Caco-2 (cell line): ENCODE measurements around the gene WNT3A. TPM values are rescaled to one million over a fixed set of nuclear protein-coding genes. Genes with fewer than 3 reads are reported as not detected.

ENCODE experiments used
- BruUV-seq: library from RNA; stranded (reverse); fragments of 400-500 nt; replicated peaks from 2 replicates; lab custom pipeline; 2021; lab: Mats Ljungman, UMichigan
- CTCF ChIA-PET: fragments of 300-600 bp; sonication (Branson Sonifier 250); formaldehyde crosslinking; loops from one replicate; lab custom pipeline; 2022; ENCODE audit warnings: antibody characterized with exemption; lab: Charles Lee
- POLR2A ChIA-PET: fragments of 300-600 bp; sonication (Branson Sonifier 250); formaldehyde crosslinking; loops from one replicate; lab custom pipeline; 2022; ENCODE audit warnings: antibody characterized with exemption; lab: Charles Lee
- DNase-seq, 2 experiments: peaks; one replicate each; pipeline versions ENCODE4 v3.0.0 to v3.0.0-alpha.2; 2020 to 2022
- H3K27me3 ChIP-seq: replicated peaks from 2 replicates; pipeline ENCODE4 v1.6.0; 2011; ENCODE audit warnings: low read length; ENCODE audit not compliant: control insufficient read depth, insufficient read depth
- H3K36me3 ChIP-seq: 2 replicates; pipeline ENCODE4 v1.5.1; 2011; ENCODE audit warnings: low read length; ENCODE audit not compliant: control insufficient read depth, insufficient read depth
- H3K4me1 ChIP-seq: fragments of 250-450 bp; sonication (Bioruptor Pico); 2 replicates; pipeline ENCODE4 v1.5.1; 2020; ENCODE audit warnings: mild to moderate bottlenecking
- H3K4me3 ChIP-seq: 2 replicates; pipeline ENCODE4 v1.5.1; 2011; ENCODE audit warnings: low read depth, mild to moderate bottlenecking, control low read depth, low read length
- H3K9me3 ChIP-seq: fragments of 250-450 bp; sonication (Bioruptor Pico); 2 replicates; pipeline ENCODE4 v1.5.1; 2020; ENCODE audit warnings: mild to moderate bottlenecking, moderate library complexity
- H3K27ac Mint-ChIP-seq: one replicate; pipeline ENCODE4 v1.8.0; 2022; ENCODE audit warnings: mixed read lengths; ENCODE audit not compliant: unreplicated experiment
- H3K27me3 Mint-ChIP-seq: one replicate; pipeline ENCODE4 v1.8.0; 2022; ENCODE audit warnings: mixed read lengths; ENCODE audit not compliant: insufficient read depth, unreplicated experiment
- H3K36me3 Mint-ChIP-seq: one replicate; pipeline ENCODE4 v1.8.0; 2022; ENCODE audit warnings: mild to moderate bottlenecking, mixed read lengths; ENCODE audit not compliant: insufficient read depth, unreplicated experiment
- H3K4me1 Mint-ChIP-seq: one replicate; pipeline ENCODE4 v1.8.0; 2022; ENCODE audit warnings: low read depth, mixed read lengths; ENCODE audit not compliant: unreplicated experiment
- H3K4me3 Mint-ChIP-seq: one replicate; pipeline ENCODE4 v1.8.0; 2022; ENCODE audit warnings: mild to moderate bottlenecking, moderate library complexity, mixed read lengths; ENCODE audit not compliant: unreplicated experiment
- H3K9me3 Mint-ChIP-seq: one replicate; pipeline ENCODE4 v1.8.0; 2022; ENCODE audit warnings: mixed read lengths; ENCODE audit not compliant: unreplicated experiment
- intact Hi-C: fragments of 100-400 bp; cut with micrococcal nuclease; formaldehyde crosslinking; loops from one replicate; pipeline ENCODE4 v1.10.0; 2022; ENCODE audit not compliant: unreplicated experiment
- total RNA-seq: library from RNA; stranded (reverse); gene quantifications from 2 replicates; pipeline ENCODE4 v1.2.3, GENCODE V29; 2022
- TF ChIP-seq, protein P1 (sequence below), 2 experiments: fragments of 200-600 bp in 1 of 2; IDR thresholded peaks; 1 replicate in 1 of 2; 2 replicates in 1 of 2; pipeline versions ENCODE4 v1.5.1 to v1.8.0; 2011 to 2022; ENCODE audit warnings: antibody characterized with exemption in 1 of 2, control low read depth in 1 of 2, inconsistent platforms in 1 of 2, low read depth in 1 of 2, low read length in 1 of 2, mild to moderate bottlenecking in 1 of 2, moderate library complexity in 1 of 2; ENCODE audit not compliant: insufficient read depth in 1 of 2, severe bottlenecking in 1 of 2, unreplicated experiment in 1 of 2

WNT3A gene
- total RNA-seq, 1 experiment from 2014 or later, result 0.09 TPM

DNA sequence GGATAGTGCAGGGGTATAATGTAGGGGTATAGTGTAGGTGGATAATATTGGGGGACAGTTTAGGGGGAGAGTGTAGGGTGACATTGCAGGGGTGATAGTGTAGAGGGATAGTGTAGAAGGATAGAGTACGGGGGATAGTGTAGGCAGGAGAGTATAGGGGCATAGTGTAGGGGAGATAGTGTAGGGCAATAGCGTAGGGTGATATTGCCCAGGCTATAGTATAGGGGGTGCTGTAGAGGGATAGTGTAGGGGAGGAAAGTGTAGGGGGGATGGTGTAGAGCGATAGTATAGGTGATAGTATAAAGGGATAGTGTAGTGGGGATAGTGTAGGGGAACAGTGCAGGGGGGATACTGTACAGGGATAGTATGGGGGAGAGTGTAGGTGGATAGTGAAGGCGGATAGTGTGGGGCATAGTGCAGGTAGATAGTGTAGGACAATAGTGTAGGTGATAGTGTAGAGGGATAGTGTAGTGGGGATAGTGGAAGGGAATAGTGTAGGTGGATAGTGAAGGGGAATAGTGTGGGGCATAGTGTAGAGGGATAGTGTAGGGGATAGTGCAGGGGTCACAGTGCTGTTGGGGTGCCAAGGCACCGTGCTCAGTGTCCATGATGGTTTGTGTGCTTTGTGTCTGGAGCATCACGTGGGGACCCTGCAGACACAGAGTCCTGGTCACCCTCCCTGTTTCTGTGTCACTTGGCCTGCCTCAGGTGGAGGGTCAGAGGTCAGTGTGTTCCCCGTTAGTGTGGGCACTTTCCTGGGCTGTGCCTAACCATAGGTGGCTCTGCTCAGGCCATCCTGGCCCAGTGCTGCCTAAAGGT is 65.2 kb downstream of the WNT3A start:
- TF ChIP-seq, protein P1, sequence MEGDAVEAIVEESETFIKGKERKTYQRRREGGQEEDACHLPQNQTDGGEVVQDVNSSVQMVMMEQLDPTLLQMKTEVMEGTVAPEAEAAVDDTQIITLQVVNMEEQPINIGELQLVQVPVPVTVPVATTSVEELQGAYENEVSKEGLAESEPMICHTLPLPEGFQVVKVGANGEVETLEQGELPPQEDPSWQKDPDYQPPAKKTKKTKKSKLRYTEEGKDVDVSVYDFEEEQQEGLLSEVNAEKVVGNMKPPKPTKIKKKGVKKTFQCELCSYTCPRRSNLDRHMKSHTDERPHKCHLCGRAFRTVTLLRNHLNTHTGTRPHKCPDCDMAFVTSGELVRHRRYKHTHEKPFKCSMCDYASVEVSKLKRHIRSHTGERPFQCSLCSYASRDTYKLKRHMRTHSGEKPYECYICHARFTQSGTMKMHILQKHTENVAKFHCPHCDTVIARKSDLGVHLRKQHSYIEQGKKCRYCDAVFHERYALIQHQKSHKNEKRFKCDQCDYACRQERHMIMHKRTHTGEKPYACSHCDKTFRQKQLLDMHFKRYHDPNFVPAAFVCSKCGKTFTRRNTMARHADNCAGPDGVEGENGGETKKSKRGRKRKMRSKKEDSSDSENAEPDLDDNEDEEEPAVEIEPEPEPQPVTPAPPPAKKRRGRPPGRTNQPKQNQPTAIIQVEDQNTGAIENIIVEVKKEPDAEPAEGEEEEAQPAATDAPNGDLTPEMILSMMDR (IDR thresholded peaks at IDR 0.05; ENCODE audit: insufficient read depth in 1 of 2, low read depth in 1 of 2, low read length in 1 of 2, severe bottlenecking in 1 of 2, unreplicated experiment in 1 of 2), result no peak

GRCh38 chr1:228072658-228073043 is 65.9 kb downstream of the WNT3A start:
- TF ChIP-seq, protein P1 (IDR thresholded peaks at IDR 0.05; ENCODE audit: insufficient read depth in 1 of 2, low read depth in 1 of 2, low read length in 1 of 2, severe bottlenecking in 1 of 2, unreplicated experiment in 1 of 2), result no peak
- no peaks in the 10 kb centered on the region for H3K9me3 ChIP-seq
- no TSS peak for BruUV-seq
- H3K4me1 ChIP-seq, result no peaks in the 10 kb centered on the region
- no peak for DNase-seq
- Mint-ChIP-seq H3K4me1 (no peaks in the 10 kb centered on the region), H3K9me3 (no peaks in the 10 kb centered on the region), H3K4me3 (no peak overlapping the region), H3K27ac (no peak overlapping the region), H3K36me3 (peaks cover 14% of the 10 kb centered on the region), H3K27me3 (no peaks in the 10 kb centered on the region)
- intact Hi-C loops, result no loop called here
- POLR2A ChIA-PET, result no interaction called here
- no peaks in the 10 kb centered on the region for H3K27me3 ChIP-seq
- H3K36me3 ChIP-seq, result no peaks in the 10 kb centered on the region
- CTCF ChIA-PET, result no interaction called here
- H3K4me3 ChIP-seq, result no peak overlapping the region

More for the DNA sequence above, 65.2 kb downstream of the WNT3A start:
- Mint-ChIP-seq H3K36me3 (peaks cover 13% of the 10 kb centered on the region), H3K4me3 (no peak overlapping the region), H3K4me1 (no peaks in the 10 kb centered on the region), H3K27ac (no peak overlapping the region), H3K9me3 (no peaks in the 10 kb centered on the region), H3K27me3 (peaks cover 2% of the 10 kb centered on the region)
- H3K4me1 ChIP-seq, result no peaks in the 10 kb centered on the region
- DNase-seq, result no peak
- POLR2A ChIA-PET, result no interaction called here
- no peak overlapping the region for H3K4me3 ChIP-seq
- H3K9me3 ChIP-seq, result no peaks in the 10 kb centered on the region
- no TSS peak for BruUV-seq
- no peaks in the 10 kb centered on the region for H3K36me3 ChIP-seq
- no peaks in the 10 kb centered on the region for H3K27me3 ChIP-seq
- CTCF ChIA-PET, result no interaction called here
- intact Hi-C loops, result no loop called here

- no peaks in the 10 kb centered on the region for H3K27me3 Mint-ChIP-seq
- POLR2A ChIA-PET, result no interaction called here
- H3K4me3 Mint-ChIP-seq, result no peak overlapping the region
- TF ChIP-seq, protein P1 (IDR thresholded peaks at IDR 0.05; ENCODE audit: insufficient read depth in 1 of 2, low read depth in 1 of 2, low read length in 1 of 2, severe bottlenecking in 1 of 2, unreplicated experiment in 1 of 2), result no peak
- CTCF ChIA-PET, result interaction anchor here (1.1 kb wide), 1 partner anchor 74 kb away, joined by 5 read pairs; no protein-coding TSS in a partner anchor
- Histone ChIP-seq H3K4me1 (no peaks in the 10 kb centered on the region), H3K27me3 (no peaks in the 10 kb centered on the region), H3K9me3 (no peaks in the 10 kb centered on the region), H3K4me3 (no peak overlapping the region), H3K36me3 (no peaks in the 10 kb centered on the region)
- no TSS peak for BruUV-seq
- no peaks in the 10 kb centered on the region for H3K9me3 Mint-ChIP-seq
- no peaks in the 10 kb centered on the region for H3K4me1 Mint-ChIP-seq
- H3K27ac Mint-ChIP-seq, result no peak overlapping the region
- intact Hi-C loops, result no loop called here
- peaks cover 19% of the 10 kb centered on the region for H3K36me3 Mint-ChIP-seq
- no peak for DNase-seq
Observed at GRCh38 chr1:228073061-228073856, 66.5 kb downstream of the WNT3A start.
